ENCODE data around the gene REL.

The REL gene

DNA sequence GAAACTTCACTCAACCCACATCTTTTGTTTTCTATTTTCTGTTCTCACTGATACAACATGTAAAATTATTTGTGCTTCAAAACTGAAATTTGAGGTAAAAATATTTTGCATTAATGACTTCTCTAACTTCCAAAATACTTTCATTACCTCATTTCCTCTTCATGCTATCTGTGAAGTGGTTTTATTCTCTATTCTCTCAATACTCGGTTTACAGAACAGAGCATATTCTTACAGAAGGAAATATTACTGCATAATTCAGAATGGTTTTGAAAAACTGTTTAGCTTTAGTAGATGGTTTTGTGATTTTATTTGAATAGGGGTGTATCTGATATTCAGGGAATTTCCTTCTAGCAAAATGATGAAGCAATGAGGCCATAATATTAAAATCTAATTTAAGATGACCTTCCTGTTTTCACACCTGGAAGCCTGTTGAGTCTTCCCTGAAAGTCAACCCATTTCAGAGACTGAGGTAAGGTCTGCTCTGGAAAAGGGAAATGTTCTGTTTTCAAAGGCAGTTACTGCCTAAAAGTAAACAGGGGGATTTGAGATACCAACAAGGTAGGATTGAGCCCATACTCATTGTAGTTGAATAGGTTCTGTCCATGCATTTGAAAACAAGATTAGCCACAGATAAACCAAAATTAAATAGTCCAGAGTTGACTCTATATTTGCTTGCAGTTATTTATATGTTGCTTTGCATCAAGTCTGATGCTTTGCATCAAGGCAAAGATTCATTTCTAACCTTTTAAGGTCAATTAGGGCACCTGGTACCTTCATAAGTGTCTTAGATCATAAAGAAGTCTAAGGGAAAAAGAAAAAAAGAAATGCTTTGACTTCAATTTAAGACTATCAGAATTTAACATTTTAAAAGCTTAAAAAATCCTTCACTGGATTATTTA, 85.4 kb downstream of the REL start:
- no peak for DNase-seq

DNA sequence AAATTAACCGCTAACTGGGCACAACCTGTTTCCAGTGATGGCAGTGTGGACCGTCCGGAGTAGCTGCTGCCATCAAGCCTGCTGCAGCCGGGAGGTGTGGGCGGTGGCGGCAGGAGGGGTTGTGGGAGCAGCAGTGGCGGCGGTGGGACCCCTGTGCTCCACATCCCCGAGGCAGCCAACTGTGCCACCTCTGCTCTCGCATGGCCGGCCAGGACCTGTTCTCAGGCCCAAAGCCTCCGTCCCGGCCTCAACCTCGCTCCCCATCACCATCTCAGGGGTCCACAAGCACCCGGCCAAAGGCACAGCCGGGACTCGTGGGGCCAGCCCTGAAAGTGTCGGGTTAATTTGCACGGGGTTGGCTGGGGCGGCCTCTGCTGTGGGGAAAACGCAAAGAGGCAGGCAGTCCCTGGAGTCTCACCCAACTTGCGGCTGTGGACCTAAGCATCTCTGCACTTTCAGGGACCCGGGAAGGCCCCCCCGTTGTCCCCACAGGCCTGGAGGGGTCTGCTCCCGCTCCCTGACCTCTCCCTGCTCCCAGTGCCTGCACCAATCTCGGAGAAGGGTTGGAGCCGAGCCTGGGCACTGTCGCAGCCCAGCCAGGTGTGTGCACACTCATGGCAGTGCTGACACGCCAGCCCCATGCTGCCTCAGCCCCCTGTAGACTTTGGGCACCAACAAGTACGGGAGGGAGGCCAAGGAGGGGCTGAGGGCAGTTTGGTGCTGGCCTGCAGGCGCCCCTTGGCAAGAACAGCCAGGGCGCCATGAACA, 91.7 kb downstream of the REL start:
- DNase-seq = no peak

- no peak for DNase-seq
Observed at GRCh38 chr2:60973705-60974104, 92.3 kb downstream of the REL start.

GRCh38 chr2:60974652-60975051, 93.3 kb downstream of the REL start:
- DNase-seq = no peak

Measured in GF-D8 (cell line).